Ovary (tissue), 3 donors: ENCODE data around the gene FNBP1.

Experiments
- EP300 ChIP-seq: sonication (generic); formaldehyde crosslinking; IDR thresholded peaks from one replicate; pipeline ENCODE4 v1.6.1; 2017; ENCODE audit warnings: antibody characterized with exemption
- POLR2A ChIP-seq: fragments of 450-650 bp; IDR thresholded peaks from one replicate; pipeline ENCODE4 v1.6.1; 2017; ENCODE audit warnings: antibody characterized with exemption, mild to moderate bottlenecking, moderate library complexity
- TF ChIP-seq, protein P1 (sequence below), 3 donors: fragments of 450-650 bp in 2 of 3; fragments of 200-600 bp in 1 of 3; IDR thresholded peaks; one replicate each; pipeline versions ENCODE4 v1.5.1 to v1.8.0; 2016 to 2022; ENCODE audit warnings: antibody characterized with exemption in 3 of 3, mild to moderate bottlenecking in 1 of 3
- donor health status: DM: no; HTN: no; CAD: no.

DNA sequence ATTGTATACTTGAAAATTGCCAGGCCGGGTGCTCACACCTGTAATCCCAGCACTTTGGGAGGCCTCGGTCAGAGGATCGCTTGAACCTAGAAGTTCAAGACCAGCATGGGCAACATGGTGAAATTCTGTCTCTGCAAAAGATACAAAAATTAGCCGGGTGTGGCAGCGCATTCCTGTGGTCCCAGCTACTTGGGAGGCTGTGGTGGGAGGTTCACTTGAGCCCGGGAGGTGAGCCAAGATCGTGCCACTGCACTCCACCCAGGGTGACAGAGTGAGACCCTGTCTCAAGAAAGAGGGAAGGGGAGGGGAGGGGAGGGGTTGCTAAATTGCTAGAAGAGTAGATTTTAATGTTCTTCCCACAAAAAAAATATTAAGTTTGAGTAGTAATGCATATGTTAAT is 53.2 kb downstream of the FNBP1 start:
- TF ChIP-seq, protein P1, sequence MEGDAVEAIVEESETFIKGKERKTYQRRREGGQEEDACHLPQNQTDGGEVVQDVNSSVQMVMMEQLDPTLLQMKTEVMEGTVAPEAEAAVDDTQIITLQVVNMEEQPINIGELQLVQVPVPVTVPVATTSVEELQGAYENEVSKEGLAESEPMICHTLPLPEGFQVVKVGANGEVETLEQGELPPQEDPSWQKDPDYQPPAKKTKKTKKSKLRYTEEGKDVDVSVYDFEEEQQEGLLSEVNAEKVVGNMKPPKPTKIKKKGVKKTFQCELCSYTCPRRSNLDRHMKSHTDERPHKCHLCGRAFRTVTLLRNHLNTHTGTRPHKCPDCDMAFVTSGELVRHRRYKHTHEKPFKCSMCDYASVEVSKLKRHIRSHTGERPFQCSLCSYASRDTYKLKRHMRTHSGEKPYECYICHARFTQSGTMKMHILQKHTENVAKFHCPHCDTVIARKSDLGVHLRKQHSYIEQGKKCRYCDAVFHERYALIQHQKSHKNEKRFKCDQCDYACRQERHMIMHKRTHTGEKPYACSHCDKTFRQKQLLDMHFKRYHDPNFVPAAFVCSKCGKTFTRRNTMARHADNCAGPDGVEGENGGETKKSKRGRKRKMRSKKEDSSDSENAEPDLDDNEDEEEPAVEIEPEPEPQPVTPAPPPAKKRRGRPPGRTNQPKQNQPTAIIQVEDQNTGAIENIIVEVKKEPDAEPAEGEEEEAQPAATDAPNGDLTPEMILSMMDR (IDR thresholded peaks at IDR 0.05) = no peak
- no peak for TF ChIP-seq POLR2A
- TF ChIP-seq EP300 = no peak
